ENCODE results near the gene CDH23.

CDH23 gene

GRCh38 chr10:71538608-71539260 lies 142.0 kb downstream of the CDH23 start:
- DNase-seq (ENCODE audit: low read depth), result no peak

GRCh38 chr10:71539442-71540118 lies 142.9 kb downstream of the CDH23 start:
- DNase-seq (ENCODE audit: low read depth), result no peak

GRCh38 chr10:71542478-71542877 lies 145.8 kb downstream of the CDH23 start:
- DNase-seq (ENCODE audit: low read depth), result no peak

GRCh38 chr10:71543608-71544170 lies 147.0 kb downstream of the CDH23 start:
- DNase-seq (ENCODE audit: low read depth), result no peak

- DNase-seq (ENCODE audit: low read depth), result no peak
Measured at GRCh38 chr10:71545001-71545400, 148.3 kb downstream of the CDH23 start.

GRCh38 chr10:71546220-71546619 lies 149.5 kb downstream of the CDH23 start:
- no peak for DNase-seq (ENCODE audit: low read depth)

GRCh38 chr10:71547312-71547711 lies 150.6 kb downstream of the CDH23 start:
- no peak for DNase-seq (ENCODE audit: low read depth)

- no peak for DNase-seq (ENCODE audit: low read depth)
Measured at GRCh38 chr10:71547876-71548846, 151.4 kb downstream of the CDH23 start.

- DNase-seq (ENCODE audit: low read depth), result no peak
Measured at GRCh38 chr10:71549766-71550533, 153.2 kb downstream of the CDH23 start.

- no peak for DNase-seq (ENCODE audit: low read depth)
Measured at GRCh38 chr10:71550628-71551027, 153.9 kb downstream of the CDH23 start.

- no peak for DNase-seq (ENCODE audit: low read depth)
Measured at GRCh38 chr10:71551970-71552369, 155.2 kb downstream of the CDH23 start.

GRCh38 chr10:71553432-71553831 lies 156.7 kb downstream of the CDH23 start:
- DNase-seq (ENCODE audit: low read depth), result no peak

- no peak for DNase-seq (ENCODE audit: low read depth)
Measured at GRCh38 chr10:71554671-71555070, 158.0 kb downstream of the CDH23 start.

GRCh38 chr10:71555087-71555723 lies 158.5 kb downstream of the CDH23 start:
- no peak for DNase-seq (ENCODE audit: low read depth)

- DNase-seq (ENCODE audit: low read depth), result no peak
Measured at GRCh38 chr10:71555724-71556119, 159.0 kb downstream of the CDH23 start.

GRCh38 chr10:71558991-71559390 lies 162.3 kb downstream of the CDH23 start:
- DNase-seq (ENCODE audit: low read depth), result no peak

GRCh38 chr10:71561003-71561574 lies 164.4 kb downstream of the CDH23 start:
- no peak for DNase-seq (ENCODE audit: low read depth)

- no peak for DNase-seq (ENCODE audit: low read depth)
Measured at GRCh38 chr10:71562181-71562580, 165.5 kb downstream of the CDH23 start.

GRCh38 chr10:71562904-71563303 lies 166.2 kb downstream of the CDH23 start:
- DNase-seq (ENCODE audit: low read depth), result no peak

GRCh38 chr10:71564194-71564820 lies 167.6 kb downstream of the CDH23 start:
- no peak for DNase-seq (ENCODE audit: low read depth)
